ENCODE measurements around the gene TFCP2L1. TPM values are rescaled to one million over a fixed set of nuclear protein-coding genes. Genes with fewer than 3 reads are reported as not detected.

Gene TFCP2L1
- polyA plus RNA-seq, 1 experiment, result 0.01 TPM

- ChIA-PET CTCF (interaction anchor here (1.3 kb wide), 1 partner anchor 11 kb away, joined by 3 read pairs; no protein-coding TSS in a partner anchor), POLR2A (interaction anchor here (0.7 kb wide), 1 partner anchor 259 kb away, joined by 10 read pairs; no protein-coding TSS in a partner anchor)
- TF ChIP-seq, protein P1, sequence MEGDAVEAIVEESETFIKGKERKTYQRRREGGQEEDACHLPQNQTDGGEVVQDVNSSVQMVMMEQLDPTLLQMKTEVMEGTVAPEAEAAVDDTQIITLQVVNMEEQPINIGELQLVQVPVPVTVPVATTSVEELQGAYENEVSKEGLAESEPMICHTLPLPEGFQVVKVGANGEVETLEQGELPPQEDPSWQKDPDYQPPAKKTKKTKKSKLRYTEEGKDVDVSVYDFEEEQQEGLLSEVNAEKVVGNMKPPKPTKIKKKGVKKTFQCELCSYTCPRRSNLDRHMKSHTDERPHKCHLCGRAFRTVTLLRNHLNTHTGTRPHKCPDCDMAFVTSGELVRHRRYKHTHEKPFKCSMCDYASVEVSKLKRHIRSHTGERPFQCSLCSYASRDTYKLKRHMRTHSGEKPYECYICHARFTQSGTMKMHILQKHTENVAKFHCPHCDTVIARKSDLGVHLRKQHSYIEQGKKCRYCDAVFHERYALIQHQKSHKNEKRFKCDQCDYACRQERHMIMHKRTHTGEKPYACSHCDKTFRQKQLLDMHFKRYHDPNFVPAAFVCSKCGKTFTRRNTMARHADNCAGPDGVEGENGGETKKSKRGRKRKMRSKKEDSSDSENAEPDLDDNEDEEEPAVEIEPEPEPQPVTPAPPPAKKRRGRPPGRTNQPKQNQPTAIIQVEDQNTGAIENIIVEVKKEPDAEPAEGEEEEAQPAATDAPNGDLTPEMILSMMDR (IDR thresholded peaks at IDR 0.05; ENCODE audit: insufficient read depth, low read depth, low read length), result no peak
- Histone ChIP-seq H3K4me3 (ENCODE audit: low read depth, low read length) (no peak overlapping the region), H3K36me3 (ENCODE audit: control insufficient read depth, insufficient read depth, low read length) (no peaks in the 10 kb centered on the region), H3K27me3 (ENCODE audit: control insufficient read depth, insufficient read depth, low read length) (peaks cover 7% of the 10 kb centered on the region)
- DNase-seq (ENCODE audit: low read depth), result no peak
Observed at GRCh38 chr2:121196132-121196848, 88.7 kb downstream of the TFCP2L1 start.

- CTCF ChIA-PET, result interaction anchor here (0.9 to 1.3 kb wide), 2 partner anchors 10 to 115 kb away, joined by 3 read pairs; no protein-coding TSS in a partner anchor
- DNase-seq (ENCODE audit: low read depth), result no peak
- H3K36me3 ChIP-seq (ENCODE audit: control insufficient read depth, insufficient read depth, low read length), result no peaks in the 10 kb centered on the region
- TF ChIP-seq, protein P1 (IDR thresholded peaks at IDR 0.05; ENCODE audit: insufficient read depth, low read depth, low read length), result no peak
- H3K4me3 ChIP-seq (ENCODE audit: low read depth, low read length), result no peak overlapping the region
- H3K27me3 ChIP-seq (ENCODE audit: control insufficient read depth, insufficient read depth, low read length), result peaks cover 4% of the 10 kb centered on the region
- POLR2A ChIA-PET, result no interaction called here
Observed at GRCh38 chr2:121195036-121195435, 90.0 kb downstream of the TFCP2L1 start.

- CTCF ChIA-PET, result interaction anchor here (0.9 to 1.3 kb wide), 2 partner anchors 10 to 114 kb away, joined by 3 read pairs; no protein-coding TSS in a partner anchor
- POLR2A ChIA-PET, result no interaction called here
- Histone ChIP-seq H3K4me3 (ENCODE audit: low read depth, low read length) (no peak overlapping the region), H3K36me3 (ENCODE audit: control insufficient read depth, insufficient read depth, low read length) (no peaks in the 10 kb centered on the region), H3K27me3 (ENCODE audit: control insufficient read depth, insufficient read depth, low read length) (peaks cover 2% of the 10 kb centered on the region)
- DNase-seq (ENCODE audit: low read depth), result no peak
- TF ChIP-seq, protein P1 (IDR thresholded peaks at IDR 0.05; ENCODE audit: insufficient read depth, low read depth, low read length), result no peak
Observed at GRCh38 chr2:121194626-121195025, 90.4 kb downstream of the TFCP2L1 start.

DNA sequence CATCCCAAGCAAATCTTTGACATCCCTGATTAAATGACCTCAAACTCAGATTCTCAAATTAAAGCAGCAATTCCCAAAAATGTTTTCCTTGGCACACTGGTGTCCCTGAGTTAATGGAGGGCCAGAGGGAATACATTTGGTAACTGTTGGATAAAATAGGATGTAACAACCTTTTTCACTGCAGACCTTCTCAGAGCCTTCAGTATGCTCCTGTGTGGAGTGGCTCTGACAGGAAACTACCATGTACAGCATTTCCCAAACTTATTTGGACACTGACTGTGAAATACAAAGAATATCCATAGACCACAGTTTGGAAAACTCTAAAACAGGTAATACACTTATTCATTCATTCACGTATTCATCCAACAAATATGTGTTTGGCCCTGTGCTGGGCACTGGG lies 91.8 kb downstream of the TFCP2L1 start:
- DNase-seq (ENCODE audit: low read depth), result no peak
- H3K27me3 ChIP-seq (ENCODE audit: control insufficient read depth, insufficient read depth, low read length), result peaks cover 2% of the 10 kb centered on the region
- ChIA-PET POLR2A (no interaction called here), CTCF (no interaction called here)
- no peaks in the 10 kb centered on the region for H3K36me3 ChIP-seq (ENCODE audit: control insufficient read depth, insufficient read depth, low read length)
- H3K4me3 ChIP-seq (ENCODE audit: low read depth, low read length), result no peak overlapping the region
- TF ChIP-seq, protein P1 (IDR thresholded peaks at IDR 0.05; ENCODE audit: insufficient read depth, low read depth, low read length), result no peak

DNA sequence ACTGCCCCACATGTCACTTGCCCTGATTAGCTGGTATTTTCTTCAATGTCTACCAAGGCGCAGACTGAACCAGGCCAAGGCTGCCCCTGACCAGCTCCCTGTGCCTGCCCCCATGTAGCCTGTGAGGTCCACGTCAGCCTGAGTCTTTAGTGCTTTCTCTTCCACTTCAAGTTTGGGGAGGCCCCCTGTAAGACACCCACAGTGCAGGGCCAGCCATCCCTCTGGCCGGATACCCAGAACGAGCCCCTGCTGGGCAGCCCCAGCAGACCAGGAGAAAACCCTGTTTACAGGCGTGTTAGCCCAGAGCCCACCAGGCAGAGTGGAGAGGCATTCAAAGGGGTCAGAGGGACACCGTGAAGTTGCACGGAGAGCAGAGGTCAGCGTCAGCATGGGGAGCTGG lies 92.4 kb downstream of the TFCP2L1 start:
- Histone ChIP-seq H3K27me3 (ENCODE audit: control insufficient read depth, insufficient read depth, low read length) (peaks cover 2% of the 10 kb centered on the region), H3K4me3 (ENCODE audit: low read depth, low read length) (no peak overlapping the region), H3K36me3 (ENCODE audit: control insufficient read depth, insufficient read depth, low read length) (no peaks in the 10 kb centered on the region)
- no peak for DNase-seq (ENCODE audit: low read depth)
- CTCF ChIA-PET, result no interaction called here
- TF ChIP-seq, protein P1 (IDR thresholded peaks at IDR 0.05; ENCODE audit: insufficient read depth, low read depth, low read length), result no peak
- POLR2A ChIA-PET, result no interaction called here

Measured in BJ (cell line).